ENCODE data around the gene TM4SF5.

- TF ChIP-seq CHD2 (IDR thresholded peaks at IDR 0.05; ENCODE audit: low read length) (no peak), MAFK (IDR thresholded peaks at IDR 0.05; ENCODE audit: low read depth, low read length) (no peak), SAP30 (IDR thresholded peaks at IDR 0.05; ENCODE audit: insufficient read depth, insufficient replicate concordance, low read length) (no peak), EP300 (IDR thresholded peaks at IDR 0.05; ENCODE audit: borderline replicate concordance in 1 of 2, low read depth in 2 of 2, low read length in 2 of 2) (no peak), CTCF (IDR thresholded peaks at IDR 0.05; ENCODE audit: control extremely low read depth in 1 of 3, insufficient read depth in 1 of 3, low read depth in 1 of 3, low read length in 3 of 3) (no peak), TCF12 (IDR thresholded peaks at IDR 0.05; ENCODE audit: low read depth, low read length) (no peak), RBBP5 (IDR thresholded peaks at IDR 0.05; ENCODE audit: borderline replicate concordance, low read depth, low read length) (no peak), POLR2AphosphoS5 (IDR thresholded peaks at IDR 0.05; ENCODE audit: low read depth, low read length) (no peak), POU5F1 (IDR thresholded peaks at IDR 0.05; ENCODE audit: low read depth, low read length) (no peak), SP1 (IDR thresholded peaks at IDR 0.05; ENCODE audit: low read depth, low read length) (no peak), CBX8 (IDR thresholded peaks at IDR 0.05; ENCODE audit: borderline replicate concordance, low read depth, low read length) (no peak), BACH1 (IDR thresholded peaks at IDR 0.05; ENCODE audit: low read length) (no peak), RAD21 (IDR thresholded peaks at IDR 0.05 in 1 of 2, conservative IDR thresholded peaks at IDR 0.05 in 1 of 2; ENCODE audit: low read depth in 2 of 2, low read length in 2 of 2) (no peak), GABPA (IDR thresholded peaks at IDR 0.05; ENCODE audit: borderline replicate concordance, insufficient read depth, low read length) (no peak)
These were observed 55.7 kb downstream of the TM4SF5 start for GRCh38 chr17:4827399-4827798.
